ENCODE measurements around the gene DNAL4. TPM values are rescaled to one million over a fixed set of nuclear protein-coding genes. Genes with fewer than 3 reads are reported as not detected.

Gene DNAL4
- total and polyA plus RNA-seq, 7 donors: 7.9 to 25.8 (median 15.0) TPM

DNA sequence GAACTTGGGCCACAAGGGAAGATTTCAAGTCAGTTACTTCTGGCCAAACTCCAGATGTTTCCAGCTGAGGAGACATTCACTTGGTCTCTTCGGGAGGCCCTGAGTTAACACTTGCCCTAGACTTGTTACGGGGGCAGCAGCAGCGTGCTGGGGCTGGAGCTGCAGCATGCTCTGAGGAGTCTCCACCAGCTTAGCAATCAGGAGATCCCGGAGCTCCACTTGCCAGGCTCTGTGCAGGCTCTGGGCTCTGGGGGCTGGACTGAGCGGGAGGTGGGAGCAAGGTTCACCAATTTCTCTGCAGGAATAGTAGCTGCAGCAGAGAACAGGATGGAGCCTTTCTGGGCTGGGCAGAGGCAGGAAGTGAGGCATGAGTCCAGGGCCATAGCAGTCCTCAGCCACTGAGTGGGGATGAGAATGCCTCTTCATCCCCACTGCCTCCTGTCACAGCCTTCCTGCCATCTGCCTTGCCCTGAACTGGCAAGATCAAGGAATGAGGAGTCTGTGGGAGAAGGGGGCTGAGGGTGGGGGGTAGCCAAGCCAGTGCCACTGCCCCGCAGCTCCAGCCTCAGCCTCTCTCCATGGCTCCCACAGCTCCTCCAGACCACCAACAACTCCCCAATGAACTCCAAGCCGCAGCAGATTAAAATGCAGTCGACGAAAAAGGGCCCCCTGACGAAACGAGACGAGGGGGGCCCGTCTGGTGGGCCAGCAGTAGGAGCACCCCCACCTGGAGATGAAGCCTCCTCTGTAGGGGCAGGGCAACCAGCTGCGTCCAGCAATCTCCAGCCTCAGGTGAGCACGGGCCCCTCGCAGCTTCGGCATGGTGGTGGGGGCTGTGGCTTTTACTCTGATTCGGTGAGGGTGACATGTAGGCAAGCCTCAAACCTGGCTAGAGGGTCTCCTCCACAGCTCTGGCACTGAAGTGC lies 64.8 kb downstream of the DNAL4 start:
- intact Hi-C loops (cut with DNase I): no loop called here
- H3K4me1 ChIP-seq: peaks cover 0 to 27% (median 25%) of the 10 kb centered on the region in 4 donors
- WGBS, 2 donors: 95 to 96% methylated on average over 18 of the region's 18 CpGs
- no peak for DNase-seq
- no peak overlapping the region for H3K4me3 ChIP-seq
- peaks cover 57 to 76% (median 73%) of the 10 kb centered on the region in 4 donors for H3K36me3 ChIP-seq
- H3K27ac ChIP-seq: no peak overlapping the region
- no peaks in the 10 kb centered on the region for H3K27me3 ChIP-seq
- no peaks in the 10 kb centered on the region for H3K9me3 ChIP-seq
- TF ChIP-seq POLR2AphosphoS5 (IDR thresholded peaks at IDR 0.05) (no peak), POLR2A (IDR thresholded peaks at IDR 0.05) (no peak), CTCF (IDR thresholded peaks at IDR 0.05) (no peak), EP300 (IDR thresholded peaks at IDR 0.05) (no peak)

Small RNAs within 50 kb of the gene (small RNA-seq; reads per million reads assigned to genes)
- 0 reads per million in 3 donors for gene AL021707.8

Other genes starting within 250 kb of the DNAL4 start
- gene DMC1, start 224.0 kb downstream of the DNAL4 start, total RNA-seq: 10 to 100 TPM in 1 of 4 donors, 1 to 10 TPM in 2, under 1 TPM in 1; 0.68 to 43.3 (median 3.8) TPM
- gene DMC1, start 224.0 kb downstream of the DNAL4 start, polyA plus RNA-seq: 10 to 100 TPM in 1 of 3 donors, under 1 TPM in 1, not detected in 1; 0.93 to 18.0 TPM
- gene FAM227A, start 137.8 kb downstream of the DNAL4 start, total RNA-seq: 1 to 10 TPM in 1 of 4 donors, under 1 TPM in 3; 0.55 to 3.2 (median 0.80) TPM
- under 1 TPM in 2 of 3 donors, not detected in 1; 0.23 to 0.41 TPM for gene FAM227A, start 137.8 kb downstream of the DNAL4 start, polyA plus RNA-seq
- 10 to 100 TPM; 23.6 to 47.8 (median 39.3) TPM for gene CBY1, start 137.5 kb downstream of the DNAL4 start, total RNA-seq
- 10 to 100 TPM; 33.6 to 35.6 (median 34.7) TPM for gene CBY1, start 137.5 kb downstream of the DNAL4 start, polyA plus RNA-seq
- gene TOMM22, start 112.2 kb downstream of the DNAL4 start, total RNA-seq: 10 to 100 TPM; 37.7 to 50.2 (median 40.5) TPM
- 10 to 100 TPM; 56.9 to 65.2 (median 64.3) TPM for gene TOMM22, start 112.2 kb downstream of the DNAL4 start, polyA plus RNA-seq
- gene JOSD1, start 93.2 kb downstream of the DNAL4 start, total RNA-seq: 10 to 100 TPM; 34.9 to 46.0 (median 36.8) TPM
- 10 to 100 TPM; 57.6 to 94.6 (median 74.5) TPM for gene JOSD1, start 93.2 kb downstream of the DNAL4 start, polyA plus RNA-seq
- 10 to 100 TPM; 23.5 to 46.2 (median 31.0) TPM for gene GTPBP1, start 88.2 kb downstream of the DNAL4 start, total RNA-seq
- gene GTPBP1, start 88.2 kb downstream of the DNAL4 start, polyA plus RNA-seq: 10 to 100 TPM; 15.0 to 59.1 (median 21.0) TPM
- 100 to 1,000 TPM; 255 to 319 (median 281) TPM for gene SUN2, start 38.1 kb downstream of the DNAL4 start, total RNA-seq
- gene SUN2, start 38.1 kb downstream of the DNAL4 start, polyA plus RNA-seq: 100 to 1,000 TPM in 1 of 3 donors, 10 to 100 TPM in 1, 1 to 10 TPM in 1; 9.2 to 132 (median 19.2) TPM
- 10 to 100 TPM in 1 of 4 donors, 1 to 10 TPM in 3; 3.9 to 14.4 (median 5.3) TPM for gene NPTXR, start 49.9 kb upstream of the DNAL4 start, total RNA-seq
- 1 to 10 TPM in 1 of 3 donors, under 1 TPM in 1, not detected in 1; under 0.01 to 2.9 TPM for gene NPTXR, start 49.9 kb upstream of the DNAL4 start, polyA plus RNA-seq
- gene CBX6, start 78.1 kb upstream of the DNAL4 start, total RNA-seq: 10 to 100 TPM; 47.2 to 90.6 (median 59.3) TPM
- gene CBX6, start 78.1 kb upstream of the DNAL4 start, polyA plus RNA-seq: 10 to 100 TPM in 1 of 3 donors, 1 to 10 TPM in 2; 4.2 to 23.8 (median 5.1) TPM
- gene APOBEC3A, start 163.5 kb upstream of the DNAL4 start, total RNA-seq: under 1 TPM in 1 of 4 donors, not detected in 3; 0.36 TPM
- gene APOBEC3A, start 163.5 kb upstream of the DNAL4 start, polyA plus RNA-seq: 10 to 100 TPM in 1 of 3 donors, 1 to 10 TPM in 1, under 1 TPM in 1; 0.60 to 67.3 (median 9.0) TPM
- 1 to 10 TPM in 1 of 4 donors, under 1 TPM in 1, not detected in 2; 0.71 to 3.1 TPM for gene APOBEC3B, start 188.2 kb upstream of the DNAL4 start, total RNA-seq
- 10 to 100 TPM; 13.5 to 81.6 (median 17.4) TPM for gene APOBEC3B, start 188.2 kb upstream of the DNAL4 start, polyA plus RNA-seq
- gene APOBEC3C, start 220.1 kb upstream of the DNAL4 start, total RNA-seq: 10 to 100 TPM; 11.0 to 20.5 (median 15.3) TPM
- gene APOBEC3C, start 220.1 kb upstream of the DNAL4 start, polyA plus RNA-seq: 10 to 100 TPM in 2 of 3 donors, 1 to 10 TPM in 1; 5.3 to 33.6 (median 12.0) TPM
- 1 to 10 TPM in 2 of 4 donors, under 1 TPM in 2; 0.66 to 2.1 (median 1.1) TPM for gene APOBEC3D, start 227.0 kb upstream of the DNAL4 start, total RNA-seq
- gene APOBEC3D, start 227.0 kb upstream of the DNAL4 start, polyA plus RNA-seq: 10 to 100 TPM in 1 of 3 donors, 1 to 10 TPM in 1, not detected in 1; 2.1 to 10.3 TPM
- 10 to 100 TPM in 1 of 4 donors, 1 to 10 TPM in 3; 3.0 to 10.2 (median 4.9) TPM for gene APOBEC3F, start 246.7 kb upstream of the DNAL4 start, total RNA-seq
- 1 to 10 TPM; 1.2 to 8.1 (median 4.6) TPM for gene APOBEC3F, start 246.7 kb upstream of the DNAL4 start, polyA plus RNA-seq

Data from sigmoid colon (tissue), 7 donors.